GM19025 (cell line): Measurements from ENCODE around the gene ZNF653.
A peak's percentile ranks its signal among the peaks of the same experiment; 100 is the strongest.
"Not testable (repeated sequence)": the region's sequence is repeated elsewhere in the genome, so short reads cannot be mapped to it uniquely, and the experiment has no call there.

Experiments
- ATAC-seq: cut with Tn5 transposase; IDR thresholded peaks from one replicate; pipeline ENCODE4 v1.9.1; 2021; ENCODE audit warnings: mild to moderate bottlenecking, low read depth, moderate library complexity; ENCODE audit not compliant: unreplicated experiment

The ZNF653 gene

GRCh38 chr19:11437955-11438354, 67.7 kb downstream of the ZNF653 start:
- ATAC-seq, result no peak

GRCh38 chr19:11435833-11436313, 69.8 kb downstream of the ZNF653 start:
- ATAC-seq, result no peak

- peak; percentile 89 for ATAC-seq
Observed at GRCh38 chr19:11435057-11435832, 70.4 kb downstream of the ZNF653 start, which contains the start of the genes ODAD3 and PRKCSH. Gene ODAD3 (minus strand): TSS chr19:11435121. CDS start chr19:11435016, 105 bp downstream. Gene PRKCSH (plus strand): TSS chr19:11435635. CDS start chr19:11436118, 483 bp downstream.

- no peak for ATAC-seq
Observed at GRCh38 chr19:11434703-11435056, 71.0 kb downstream of the ZNF653 start.

GRCh38 chr19:11433526-11433925, 72.1 kb downstream of the ZNF653 start:
- ATAC-seq, result not testable (repeated sequence)
